ENCODE measurements around the gene SMIM10L2A. TPM values are rescaled to one million over a fixed set of nuclear protein-coding genes. Genes with fewer than 3 reads are reported as not detected.
"Not testable (repeated sequence)": the region's sequence is repeated elsewhere in the genome, so short reads cannot be mapped to it uniquely, and the experiment has no call there.

The SMIM10L2A gene
- total and polyA plus RNA-seq, 8 donors: 1.00 to 2.5 (median 1.7) TPM; not detected in 3

GRCh38 chrX:135411893-135412292 lies 9.9 kb upstream of the SMIM10L2A start:
- Histone ChIP-seq H3K27ac (no peak overlapping the region), H3K4me1 (no peaks in the 10 kb centered on the region), H3K27me3 (no peaks in the 10 kb centered on the region), H3K9me3 (peaks cover 0 to 5% (median 2%) of the 10 kb centered on the region in 4 donors), H3K4me3 (no peak overlapping the region), H3K36me3 (no peaks in the 10 kb centered on the region)
- TF ChIP-seq CTCF (IDR thresholded peaks at IDR 0.05) (no peak), POLR2AphosphoS5 (IDR thresholded peaks at IDR 0.05) (no peak), POLR2A (IDR thresholded peaks at IDR 0.05) (no peak), EP300 (IDR thresholded peaks at IDR 0.05) (no peak)
- DNase-seq: no peak
- intact Hi-C loops (cut with DNase I; ENCODE audit: low total_unique reads): no loop called here
- 73 to 84% (median 74%) methylated on average over 3 of the region's 3 CpGs for WGBS, 5 donors

- 55 to 72% (median 66%) methylated on average over 4 of the region's 4 CpGs for WGBS, 5 donors
- intact Hi-C loops (cut with DNase I; ENCODE audit: low total_unique reads): no loop called here
- H3K36me3 ChIP-seq: no peaks in the 10 kb centered on the region
- no peak overlapping the region for H3K4me3 ChIP-seq
- H3K9me3 ChIP-seq: peaks cover 0 to 5% (median 2%) of the 10 kb centered on the region in 4 donors
- no peaks in the 10 kb centered on the region for H3K4me1 ChIP-seq
- TF ChIP-seq EP300 (IDR thresholded peaks at IDR 0.05): no peak
- TF ChIP-seq POLR2A (IDR thresholded peaks at IDR 0.05): no peak
- no peak for TF ChIP-seq CTCF (IDR thresholded peaks at IDR 0.05)
- TF ChIP-seq POLR2AphosphoS5 (IDR thresholded peaks at IDR 0.05): no peak
- no peak for DNase-seq
- H3K27me3 ChIP-seq: no peaks in the 10 kb centered on the region
- H3K27ac ChIP-seq: no peak overlapping the region
Observed at GRCh38 chrX:135416546-135416945, 5.2 kb upstream of the SMIM10L2A start.

GRCh38 chrX:135420831-135421230 lies 913 bp upstream of the SMIM10L2A start:
- intact Hi-C loops (cut with DNase I; ENCODE audit: low total_unique reads): no loop called here
- DNase-seq: no peak
- H3K36me3 ChIP-seq: no peaks in the 10 kb centered on the region
- H3K27ac ChIP-seq: no peak overlapping the region
- peaks cover 0 to 5% (median 0%) of the 10 kb centered on the region in 4 donors for H3K9me3 ChIP-seq
- H3K27me3 ChIP-seq: no peaks in the 10 kb centered on the region
- H3K4me3 ChIP-seq: no peak overlapping the region
- peaks cover 0 to 10% (median 4%) of the 10 kb centered on the region in 4 donors for H3K4me1 ChIP-seq
- no peak for TF ChIP-seq CTCF (IDR thresholded peaks at IDR 0.05)
- TF ChIP-seq POLR2A (IDR thresholded peaks at IDR 0.05): no peak
- TF ChIP-seq EP300 (IDR thresholded peaks at IDR 0.05): no peak
- no peak for TF ChIP-seq POLR2AphosphoS5 (IDR thresholded peaks at IDR 0.05)
- 84 to 92% (median 90%) methylated on average over 12 of the region's 12 CpGs for WGBS, 5 donors

GRCh38 chrX:135421537-135421931 lies 210 bp upstream of the SMIM10L2A start:
- peaks cover 0 to 2% (median 0%) of the 10 kb centered on the region in 4 donors for H3K9me3 ChIP-seq
- H3K4me1 ChIP-seq: peaks cover 0 to 10% (median 4%) of the 10 kb centered on the region in 4 donors
- H3K27ac ChIP-seq: peak overlapping the region in 2 of 5 donors; percentile 46 to 54
- intact Hi-C loops (cut with DNase I; ENCODE audit: low total_unique reads): no loop called here
- TF ChIP-seq POLR2AphosphoS5 (IDR thresholded peaks at IDR 0.05): peak in 1 of 3 donors; percentile 14
- TF ChIP-seq POLR2A (IDR thresholded peaks at IDR 0.05): no peak
- H3K4me3 ChIP-seq: peak overlapping the region; percentile 52 to 60 (median 54)
- peak; percentile 82 to 95 for DNase-seq
- WGBS, 5 donors: 0 to 39% (median 2%) methylated on average over 2 to 29 of the region's 29 CpGs
- H3K27me3 ChIP-seq: peaks cover 0 to 2% (median 0%) of the 10 kb centered on the region in 3 donors
- no peaks in the 10 kb centered on the region for H3K36me3 ChIP-seq

- H3K4me1 ChIP-seq: peaks cover 0 to 10% (median 4%) of the 10 kb centered on the region in 4 donors
- H3K36me3 ChIP-seq; DNase-seq; H3K27me3 ChIP-seq; H3K27ac ChIP-seq; H3K9me3 ChIP-seq; intact Hi-C loops (cut with DNase I; ENCODE audit: low total_unique reads): not testable (repeated sequence)
- 33 to 71% (median 43%) methylated on average over 5 to 10 of the region's 10 CpGs for WGBS, 5 donors
- peak overlapping the region; percentile 52 to 60 (median 54) for H3K4me3 ChIP-seq
Observed at GRCh38 chrX:135422810-135423168, 1.0 kb downstream of the SMIM10L2A start.

- H3K27me3 ChIP-seq; DNase-seq; H3K36me3 ChIP-seq; H3K27ac ChIP-seq; H3K9me3 ChIP-seq; intact Hi-C loops (cut with DNase I; ENCODE audit: low total_unique reads): not testable (repeated sequence)
- WGBS, 5 donors: 56 to 75% (median 70%) methylated on average over 5 to 9 of the region's 9 CpGs
- peaks cover 0 to 10% (median 4%) of the 10 kb centered on the region in 4 donors for H3K4me1 ChIP-seq
- H3K4me3 ChIP-seq: peak overlapping the region in 1 of 4 donors; percentile 60
Observed at GRCh38 chrX:135423173-135423864, 1.6 kb downstream of the SMIM10L2A start.
